ENCODE results near the gene SMIM33. TPM values are rescaled to one million over a fixed set of nuclear protein-coding genes. Genes with fewer than 3 reads are reported as not detected.

Gene SMIM33
- total RNA-seq, 6 experiments from 2014 or later, result not detected

- H3K36me3 ChIP-seq, result no peaks in the 10 kb centered on the region
- no peak overlapping the region for H3K4me3 ChIP-seq
- H3K27ac ChIP-seq, result no peak overlapping the region
- no peaks in the 10 kb centered on the region for H3K9me3 ChIP-seq
- ATAC-seq, result no peak
- H3K27me3 ChIP-seq, result no peaks in the 10 kb centered on the region
- intact Hi-C loops (cut with DNase I), result no loop called here
- no peak for TF ChIP-seq CTCF (IDR thresholded peaks at IDR 0.05)
- DNase-seq, result peak in 1 of 3 donors; percentile 14
- H3K4me1 ChIP-seq, result no peaks in the 10 kb centered on the region
- 50% methylated on average over 1 of the region's 5 CpGs for WGBS (ENCODE audit: insufficient coverage, low coverage, low lambda C conversion rate, missing lambda C conversion rate)
These were observed 13.0 kb upstream of the SMIM33 start for GRCh38 chr5:139457653-139458306.

DNA sequence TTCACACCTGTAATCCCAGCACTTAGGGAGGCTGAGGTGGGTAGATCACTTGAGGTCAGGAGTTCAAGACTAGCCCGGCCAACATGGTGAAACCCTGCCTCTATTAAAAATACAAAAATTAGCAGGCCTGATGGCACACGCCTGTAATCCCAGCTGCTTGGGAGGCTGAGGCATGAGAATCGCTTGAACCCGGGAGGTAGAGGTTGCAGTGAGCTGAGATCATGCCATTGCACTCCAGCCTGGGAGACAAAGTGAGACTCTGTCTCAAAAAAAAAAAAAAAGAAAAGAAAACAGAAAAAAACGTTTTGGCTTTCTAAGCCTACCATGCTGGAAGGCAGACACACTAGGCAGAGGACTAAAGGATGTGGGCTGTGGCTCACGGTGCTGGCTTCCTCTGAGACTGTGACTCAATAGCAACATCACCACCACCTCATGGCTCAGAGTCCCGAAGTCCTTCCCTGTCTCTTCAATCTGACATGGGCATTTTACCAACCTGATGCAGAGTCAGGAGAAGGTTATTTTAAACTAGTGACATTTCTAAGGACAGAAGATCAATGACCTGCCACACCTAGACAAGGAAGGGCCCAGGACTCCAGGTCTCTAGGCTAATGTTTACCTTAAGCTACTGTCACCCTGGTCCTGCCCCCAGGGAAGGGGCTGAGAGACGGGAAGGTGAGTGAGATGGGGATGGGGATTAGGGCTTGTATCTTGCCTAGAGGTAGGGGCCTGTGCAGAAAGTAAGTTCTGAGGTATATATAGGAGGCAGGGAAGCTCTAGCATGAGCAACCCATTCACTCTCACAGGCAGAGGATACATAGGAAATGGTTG lies 12.0 kb upstream of the SMIM33 start:
- H3K36me3 ChIP-seq, result no peaks in the 10 kb centered on the region
- no peaks in the 10 kb centered on the region for H3K9me3 ChIP-seq
- no peak for TF ChIP-seq POLR2A (IDR thresholded peaks at IDR 0.05)
- no peak for TF ChIP-seq CTCF (IDR thresholded peaks at IDR 0.05)
- no peaks in the 10 kb centered on the region for H3K27me3 ChIP-seq
- intact Hi-C loops (cut with DNase I), result no loop called here
- no peaks in the 10 kb centered on the region for H3K4me1 ChIP-seq
- DNase-seq, result no peak
- peak overlapping the region in 1 of 3 donors; percentile 13 for H3K27ac ChIP-seq
- ATAC-seq, result peak; percentile 28 to 62 (median 54)
- 38% methylated on average over 8 of the region's 8 CpGs for WGBS (ENCODE audit: insufficient coverage, low coverage, low lambda C conversion rate, missing lambda C conversion rate)
- no peak overlapping the region for H3K4me3 ChIP-seq

GRCh38 chr5:139459451-139459934 lies 11.3 kb upstream of the SMIM33 start:
- ATAC-seq, result peak in 1 of 4 donors; percentile 11
- no peak for TF ChIP-seq POLR2A (IDR thresholded peaks at IDR 0.05)
- no peak for TF ChIP-seq CTCF (IDR thresholded peaks at IDR 0.05)
- intact Hi-C loops (cut with DNase I), result no loop called here
- Histone ChIP-seq H3K27ac (no peak overlapping the region), H3K9me3 (no peaks in the 10 kb centered on the region), H3K36me3 (no peaks in the 10 kb centered on the region), H3K27me3 (no peaks in the 10 kb centered on the region), H3K4me3 (no peak overlapping the region), H3K4me1 (no peaks in the 10 kb centered on the region)
- no CpG with 5 or more reads among the region's 8 CpGs for WGBS (ENCODE audit: insufficient coverage, low coverage, low lambda C conversion rate, missing lambda C conversion rate)
- DNase-seq, result no peak

GRCh38 chr5:139460455-139460854 lies 10.3 kb upstream of the SMIM33 start:
- no peak for DNase-seq
- no peak overlapping the region for H3K27ac ChIP-seq

More at GRCh38 chr5:139460455-139460854, 10.3 kb upstream of the SMIM33 start:
- no peak for ATAC-seq
- no peaks in the 10 kb centered on the region for H3K27me3 ChIP-seq
- WGBS (ENCODE audit: insufficient coverage, low coverage, low lambda C conversion rate, missing lambda C conversion rate), result 63% methylated on average over 1 of the region's 1 CpG
- no peaks in the 10 kb centered on the region for H3K36me3 ChIP-seq
- intact Hi-C loops (cut with DNase I), result no loop called here
- TF ChIP-seq CTCF (IDR thresholded peaks at IDR 0.05) (no peak), POLR2A (IDR thresholded peaks at IDR 0.05) (no peak)
- H3K4me1 ChIP-seq, result no peaks in the 10 kb centered on the region
- H3K9me3 ChIP-seq, result no peaks in the 10 kb centered on the region
- H3K4me3 ChIP-seq, result no peak overlapping the region

Data from right lobe of liver (tissue), 6 donors.